HG03378 (cell line): ENCODE data around the gene NIPAL1.

Experiments used
- ATAC-seq: cut with Tn5 transposase; IDR thresholded peaks from one replicate; pipeline ENCODE4 v1.9.1; 2021; ENCODE audit warnings: mild to moderate bottlenecking, moderate library complexity; ENCODE audit not compliant: unreplicated experiment

Gene NIPAL1

GRCh38 chr4:48058617-48059530 lies 42.3 kb downstream of the NIPAL1 start:
- ATAC-seq = no peak

DNA sequence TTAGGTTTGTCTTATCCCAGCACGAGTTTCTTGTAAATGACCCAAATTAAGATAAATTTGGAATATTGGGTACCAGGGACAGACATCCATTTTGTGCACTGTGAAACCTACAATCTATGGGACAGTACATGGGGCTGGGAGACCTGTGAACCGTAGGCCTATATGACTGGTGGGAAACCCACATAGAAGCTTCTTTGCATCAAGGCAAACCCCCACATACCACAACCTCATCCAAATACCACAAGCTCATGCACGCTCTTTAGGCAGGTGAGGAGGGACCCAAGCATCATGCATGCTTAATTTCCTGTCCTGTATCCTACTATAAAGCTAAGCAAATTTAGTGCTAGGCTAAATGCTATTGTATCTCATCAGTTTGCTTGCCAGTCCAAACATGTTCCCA lies 47.8 kb downstream of the NIPAL1 start:
- peak; percentile 50 for ATAC-seq

GRCh38 chr4:48065587-48066052 lies 49.0 kb downstream of the NIPAL1 start:
- peak; percentile 86 for ATAC-seq

- ATAC-seq = no peak
Measured at GRCh38 chr4:48067536-48067935, 51.0 kb downstream of the NIPAL1 start.

GRCh38 chr4:48068182-48068581 lies 51.6 kb downstream of the NIPAL1 start:
- ATAC-seq = no peak

DNA sequence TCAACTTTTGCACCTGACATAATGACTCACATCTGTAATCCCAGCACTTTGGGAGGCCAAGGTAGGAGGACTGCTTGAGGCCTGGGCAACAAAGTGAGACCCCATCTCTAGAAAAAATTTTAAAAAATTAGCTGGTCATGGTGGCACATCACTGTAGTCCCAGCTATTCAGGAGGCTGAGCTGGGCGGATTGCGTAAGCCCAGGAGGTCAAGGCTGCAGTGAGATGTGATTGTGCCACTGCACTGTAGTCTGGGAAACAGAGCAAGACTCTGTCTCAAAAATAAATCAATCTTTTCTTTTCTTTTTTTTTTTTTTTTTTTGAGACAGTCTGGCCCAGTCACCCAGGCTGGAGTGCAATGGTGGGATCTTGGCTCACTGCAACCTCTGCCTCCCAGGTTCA lies 52.5 kb downstream of the NIPAL1 start:
- no peak for ATAC-seq

DNA sequence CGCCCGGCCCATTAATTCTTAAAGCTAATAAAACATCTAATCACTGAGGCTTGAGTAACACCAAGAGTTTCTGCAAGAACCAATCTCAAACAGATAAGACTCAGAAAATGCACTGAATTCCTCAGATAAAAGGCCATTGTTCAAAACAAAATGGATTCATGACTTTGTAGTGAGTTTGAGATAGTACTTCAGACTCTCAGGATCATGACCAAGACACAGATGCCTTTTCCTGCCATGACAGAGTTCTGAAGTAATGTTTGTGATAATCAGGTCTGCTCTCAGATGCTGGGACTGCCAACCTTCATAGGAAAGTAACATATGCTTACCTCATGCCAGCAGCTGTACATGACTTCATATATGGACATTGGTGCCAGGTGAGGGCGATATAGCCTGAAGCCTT lies 54.6 kb downstream of the NIPAL1 start:
- no peak for ATAC-seq

DNA sequence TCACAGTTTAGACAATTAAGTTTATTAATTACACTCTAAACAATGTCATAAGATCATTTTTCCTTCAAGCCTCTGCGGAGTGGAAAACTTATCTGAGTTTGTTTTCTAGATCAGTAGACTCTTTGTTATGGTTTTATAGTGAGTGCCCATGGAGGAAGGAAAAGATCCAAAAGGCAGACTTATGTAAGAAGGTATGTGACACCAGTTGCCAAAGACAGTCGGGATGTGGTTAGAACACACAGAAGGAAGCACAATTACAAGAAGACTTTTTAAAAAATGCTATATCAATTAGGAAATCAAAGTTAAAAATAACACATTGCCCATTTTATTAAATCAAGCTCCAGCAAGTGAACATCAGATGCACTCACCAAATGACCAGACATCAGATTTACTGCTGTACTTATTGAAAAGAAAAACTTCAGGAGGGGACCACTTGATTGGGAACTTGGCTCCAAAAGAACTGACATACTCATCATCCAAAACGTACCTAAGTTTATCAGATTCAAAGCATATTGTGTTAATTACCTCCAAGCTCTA lies 57.1 kb downstream of the NIPAL1 start:
- ATAC-seq = no peak

GRCh38 chr4:48074657-48075056 lies 58.1 kb downstream of the NIPAL1 start:
- ATAC-seq = no peak

- no peak for ATAC-seq
Measured at GRCh38 chr4:48078425-48078824, 61.9 kb downstream of the NIPAL1 start.

- ATAC-seq = no peak
Measured at GRCh38 chr4:48078862-48079655, 62.5 kb downstream of the NIPAL1 start.

DNA sequence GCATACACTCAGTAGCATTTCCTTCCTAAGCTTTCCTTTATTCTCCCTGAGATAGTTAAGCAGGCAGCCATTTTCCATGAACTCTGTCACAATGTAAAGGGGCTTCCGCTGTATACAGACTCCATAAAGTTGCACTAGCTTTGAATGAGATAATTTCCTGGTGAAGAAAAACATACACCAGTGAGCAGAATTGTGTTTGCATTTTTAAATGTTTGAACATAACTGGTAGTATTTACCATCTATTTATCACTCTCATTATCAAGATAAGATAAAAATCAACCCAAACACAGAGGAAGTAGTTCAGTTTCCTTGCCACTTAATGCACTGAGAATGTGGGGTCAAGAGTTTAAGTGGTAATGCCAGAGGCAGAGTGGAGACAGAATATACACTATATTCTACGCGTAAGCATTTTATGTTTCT lies 63.4 kb downstream of the NIPAL1 start:
- no peak for ATAC-seq

GRCh38 chr4:48081196-48081595 lies 64.6 kb downstream of the NIPAL1 start:
- ATAC-seq = no peak

GRCh38 chr4:48082956-48083355 lies 66.4 kb downstream of the NIPAL1 start:
- ATAC-seq = no peak

GRCh38 chr4:48085821-48086589 lies 69.4 kb downstream of the NIPAL1 start:
- ATAC-seq = no peak
